ENCODE data around the gene PARVB. TPM values are rescaled to one million over a fixed set of nuclear protein-coding genes. Genes with fewer than 3 reads are reported as not detected.

PARVB gene
- total RNA-seq, 1 donor: 19.0 TPM

GRCh38 chr22:44039566-44040171 is 15.6 kb downstream of the PARVB start:
- TF ChIP-seq, protein P1, sequence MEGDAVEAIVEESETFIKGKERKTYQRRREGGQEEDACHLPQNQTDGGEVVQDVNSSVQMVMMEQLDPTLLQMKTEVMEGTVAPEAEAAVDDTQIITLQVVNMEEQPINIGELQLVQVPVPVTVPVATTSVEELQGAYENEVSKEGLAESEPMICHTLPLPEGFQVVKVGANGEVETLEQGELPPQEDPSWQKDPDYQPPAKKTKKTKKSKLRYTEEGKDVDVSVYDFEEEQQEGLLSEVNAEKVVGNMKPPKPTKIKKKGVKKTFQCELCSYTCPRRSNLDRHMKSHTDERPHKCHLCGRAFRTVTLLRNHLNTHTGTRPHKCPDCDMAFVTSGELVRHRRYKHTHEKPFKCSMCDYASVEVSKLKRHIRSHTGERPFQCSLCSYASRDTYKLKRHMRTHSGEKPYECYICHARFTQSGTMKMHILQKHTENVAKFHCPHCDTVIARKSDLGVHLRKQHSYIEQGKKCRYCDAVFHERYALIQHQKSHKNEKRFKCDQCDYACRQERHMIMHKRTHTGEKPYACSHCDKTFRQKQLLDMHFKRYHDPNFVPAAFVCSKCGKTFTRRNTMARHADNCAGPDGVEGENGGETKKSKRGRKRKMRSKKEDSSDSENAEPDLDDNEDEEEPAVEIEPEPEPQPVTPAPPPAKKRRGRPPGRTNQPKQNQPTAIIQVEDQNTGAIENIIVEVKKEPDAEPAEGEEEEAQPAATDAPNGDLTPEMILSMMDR (IDR thresholded peaks at IDR 0.05; ENCODE audit: insufficient read depth, low read depth, low read length): no peak
- DNase-seq (ENCODE audit: low read depth): no peak
- H3K4me3 ChIP-seq (ENCODE audit: low read depth, low read length): no peak overlapping the region

- TF ChIP-seq, protein P1 (IDR thresholded peaks at IDR 0.05; ENCODE audit: insufficient read depth, low read depth, low read length): no peak
- no peak for DNase-seq (ENCODE audit: low read depth)
- no peak overlapping the region for H3K4me3 ChIP-seq (ENCODE audit: low read depth, low read length)
Observed at GRCh38 chr22:44042249-44043218, 18.4 kb downstream of the PARVB start.

DNA sequence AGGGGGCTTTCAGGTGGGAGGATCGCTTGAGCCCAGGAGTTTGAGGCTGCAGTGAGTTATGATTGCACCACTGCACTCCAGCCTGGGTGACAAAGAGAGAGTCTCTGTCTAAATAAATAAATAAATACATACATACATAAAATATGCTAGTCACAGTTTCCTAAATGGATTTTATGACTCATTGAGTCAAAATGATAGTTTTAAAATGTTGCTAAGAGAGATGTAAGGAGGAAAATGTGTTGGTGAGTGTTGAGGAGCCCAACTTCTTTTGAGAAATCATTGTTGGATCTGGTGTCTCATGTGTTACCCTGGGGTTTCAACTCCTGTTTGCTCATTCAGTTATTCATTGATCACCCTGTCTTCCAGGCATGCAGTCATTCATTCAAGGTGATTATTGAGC is 21.0 kb downstream of the PARVB start:
- DNase-seq (ENCODE audit: low read depth): no peak
- H3K4me3 ChIP-seq (ENCODE audit: low read depth, low read length): no peak overlapping the region
- TF ChIP-seq, protein P1 (IDR thresholded peaks at IDR 0.05; ENCODE audit: insufficient read depth, low read depth, low read length): no peak

DNA sequence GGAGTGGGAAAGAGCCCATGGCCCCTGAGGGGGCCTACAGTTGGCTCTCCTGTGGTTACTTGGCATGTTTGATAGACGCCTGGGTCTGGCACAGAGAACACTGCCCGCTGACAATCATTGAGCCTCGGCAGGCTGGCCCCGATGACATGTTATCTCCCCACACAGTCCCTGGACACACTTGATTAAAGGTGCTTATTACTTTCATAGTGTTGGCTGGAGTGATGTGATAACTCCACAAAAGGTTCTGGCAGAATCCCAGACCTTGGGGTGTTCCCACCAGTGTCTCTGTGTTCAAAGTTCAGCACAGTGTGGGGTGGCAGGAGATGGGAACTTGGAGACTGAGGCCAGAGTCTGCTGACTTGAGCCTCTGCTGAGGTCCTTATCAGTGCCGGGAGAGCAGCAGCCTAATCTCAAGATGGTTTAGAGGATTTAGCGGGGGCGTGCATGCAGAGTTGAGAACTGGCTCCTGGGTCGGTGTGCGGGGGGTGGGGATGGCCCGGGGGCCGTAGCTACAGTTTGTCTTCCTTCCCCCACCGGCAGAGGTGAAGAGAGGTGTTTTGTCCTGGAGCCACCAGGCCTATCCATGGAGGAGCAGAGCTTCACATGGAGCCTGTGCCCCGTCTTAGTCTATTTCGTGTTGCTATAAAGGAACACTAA is 22.5 kb downstream of the PARVB start:
- DNase-seq (ENCODE audit: low read depth): no peak
- TF ChIP-seq, protein P1 (IDR thresholded peaks at IDR 0.05; ENCODE audit: insufficient read depth, low read depth, low read length): no peak
- no peak overlapping the region for H3K4me3 ChIP-seq (ENCODE audit: low read depth, low read length)

DNA sequence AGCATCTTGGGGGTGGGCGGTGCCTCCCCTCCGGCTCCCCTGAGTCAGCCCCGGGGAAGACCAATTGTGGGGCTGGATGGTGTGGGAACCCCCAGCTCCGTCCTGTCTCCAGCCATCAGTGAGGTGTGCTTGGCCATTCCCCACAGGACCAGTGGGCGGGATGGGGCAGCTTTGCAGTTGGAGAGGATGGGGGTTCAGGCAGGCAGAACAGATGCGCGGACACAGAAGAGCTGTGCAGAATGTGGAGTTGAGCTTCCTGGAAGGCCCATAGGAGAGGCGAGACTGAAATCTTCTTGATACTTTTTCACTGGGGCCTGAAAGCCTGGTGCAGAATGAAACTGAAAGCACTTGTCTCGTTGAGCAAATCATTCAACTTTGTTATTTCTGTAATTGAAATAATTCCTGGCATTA is 23.8 kb downstream of the PARVB start:
- no peak overlapping the region for H3K4me3 ChIP-seq (ENCODE audit: low read depth, low read length)
- TF ChIP-seq, protein P1 (IDR thresholded peaks at IDR 0.05; ENCODE audit: insufficient read depth, low read depth, low read length): no peak
- no peak for DNase-seq (ENCODE audit: low read depth)

GRCh38 chr22:44049486-44050231 is 25.6 kb downstream of the PARVB start:
- no peak overlapping the region for H3K4me3 ChIP-seq (ENCODE audit: low read depth, low read length)
- TF ChIP-seq, protein P1 (IDR thresholded peaks at IDR 0.05; ENCODE audit: insufficient read depth, low read depth, low read length): no peak
- no peak for DNase-seq (ENCODE audit: low read depth)
